IPS-15b (cell line): Measurements from ENCODE around the gene ARV1.
"Not testable (repeated sequence)": the region's sequence is repeated elsewhere in the genome, so short reads cannot be mapped to it uniquely, and the experiment has no call there.

ENCODE experiments used
- H3K27me3 ChIP-seq: one replicate; pipeline ENCODE4 v1.6.1; 2013; ENCODE audit warnings: low read length; ENCODE audit not compliant: control insufficient read depth, insufficient read depth
- H3K36me3 ChIP-seq: one replicate; pipeline ENCODE4 v1.6.1; 2013; ENCODE audit warnings: low read length; ENCODE audit not compliant: control insufficient read depth, insufficient read depth
- H3K4me1 ChIP-seq: one replicate; pipeline ENCODE4 v1.6.1; 2013; ENCODE audit warnings: mild to moderate bottlenecking, low read length; ENCODE audit not compliant: control insufficient read depth, insufficient read depth
- H3K4me3 ChIP-seq: one replicate; pipeline ENCODE4 v1.5.1; 2013; ENCODE audit warnings: low read depth, low read length
- H3K9ac ChIP-seq: one replicate; pipeline ENCODE4 v1.6.1; 2013; ENCODE audit warnings: low read depth, mild to moderate bottlenecking, low read length
- H3K9me3 ChIP-seq: one replicate; pipeline ENCODE4 v1.6.1; 2013; ENCODE audit warnings: mild to moderate bottlenecking, low read length; ENCODE audit not compliant: control insufficient read depth, insufficient read depth

The ARV1 gene

DNA sequence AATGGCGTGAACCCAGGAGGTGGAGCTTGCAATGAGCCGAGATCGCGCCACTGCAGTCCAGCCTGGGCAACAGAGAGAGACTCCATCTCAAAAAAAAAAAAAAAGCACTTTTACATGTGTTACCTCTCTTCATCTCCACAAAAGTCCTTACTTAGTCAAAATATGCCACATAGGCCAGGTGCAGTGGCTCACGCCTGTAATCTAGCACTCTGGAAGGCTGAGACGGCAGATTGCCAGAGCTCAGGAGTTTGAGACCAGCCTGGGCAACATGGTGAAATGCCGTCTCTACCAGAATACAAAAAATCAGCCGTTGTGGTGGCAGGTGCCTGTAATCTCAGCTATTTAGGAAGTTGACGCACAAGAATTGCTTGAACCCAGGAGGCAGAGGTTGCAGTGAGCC is 69.5 kb downstream of the ARV1 start:
- not testable (repeated sequence) for H3K9ac ChIP-seq, H3K9me3 ChIP-seq, H3K4me1 ChIP-seq, H3K36me3 ChIP-seq, H3K4me3 ChIP-seq
- H3K27me3 ChIP-seq, result peaks cover 19% of the 10 kb centered on the region

DNA sequence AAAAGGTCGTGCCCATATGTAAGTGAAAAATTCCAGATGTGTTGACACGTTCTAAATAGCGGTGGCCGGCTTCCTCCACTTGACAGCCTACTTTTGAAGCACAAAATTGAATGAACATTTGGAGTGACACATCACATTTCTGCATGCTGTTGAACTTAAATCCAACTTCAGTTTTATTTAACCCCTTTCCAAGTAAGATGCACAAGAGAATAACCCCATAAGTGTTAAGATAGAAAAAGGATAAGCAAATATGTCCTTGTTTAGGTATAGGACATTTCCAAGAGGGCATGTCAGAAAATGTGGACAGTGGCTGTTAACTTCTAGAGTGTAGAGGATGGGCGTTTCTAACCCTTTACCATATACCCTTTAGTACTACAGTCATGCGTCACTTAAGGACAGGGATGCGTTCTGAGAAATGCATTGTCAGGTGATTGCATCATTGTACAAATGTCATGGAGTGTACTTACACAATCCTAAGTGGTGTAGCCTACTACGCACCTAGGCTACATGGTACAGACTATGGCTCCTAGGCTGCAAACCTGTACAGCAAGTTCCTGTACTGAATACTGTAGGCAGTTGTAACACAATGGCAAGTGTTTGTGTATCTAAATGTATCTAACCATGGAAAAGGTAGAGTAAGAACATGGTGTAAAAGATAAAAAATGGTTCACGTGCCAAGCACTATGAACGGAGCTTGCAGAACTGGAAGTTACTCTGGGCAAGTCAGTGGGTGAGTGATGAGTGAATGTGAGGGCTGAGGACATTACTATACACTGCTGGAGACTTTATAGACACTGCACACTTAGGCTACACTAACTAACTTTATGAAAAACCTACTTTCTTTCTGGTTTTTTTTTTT is 70.5 kb downstream of the ARV1 start:
- Histone ChIP-seq H3K9ac (no peak overlapping the region), H3K4me1 (no peaks in the 10 kb centered on the region), H3K4me3 (no peak overlapping the region), H3K9me3 (no peaks in the 10 kb centered on the region), H3K27me3 (peaks cover 17% of the 10 kb centered on the region), H3K36me3 (no peaks in the 10 kb centered on the region)
